Activated naive CD8-positive, alpha-beta T cell treated with anti-CD3 and anti-CD28 coated beads, Interleukin-2, amount 10 ng/mL, durations not matched to agents 7 days and 5 days (primary cell): ENCODE measurements around the gene SH3GLB2. TPM values are rescaled to one million over a fixed set of nuclear protein-coding genes. Genes with fewer than 3 reads are reported as not detected.
A peak's percentile ranks its signal among the peaks of the same experiment; 100 is the strongest.
"Not testable (repeated sequence)": the region's sequence is repeated elsewhere in the genome, so short reads cannot be mapped to it uniquely, and the experiment has no call there.

Experiments used
- ATAC-seq: fragments of 150-1000 bp; cut with Tn5 transposase; one replicate; pipeline ENCODE4 v1.10.0; 2021; ENCODE audit warnings: low read depth, moderate library complexity
- POLR2A ChIA-PET: fragments of 350-600 bp; sonication (Branson Sonifier 250); formaldehyde crosslinking; loops from one replicate; lab custom pipeline; 2021; ENCODE audit warnings: antibody characterized with exemption; lab: Charles Lee
- DNase-seq: peaks from one replicate; pipeline ENCODE4 v3.0.0; 2021
- H3K27ac Mint-ChIP-seq: one replicate; pipeline ENCODE4 v1.8.0; 2022; ENCODE audit warnings: mild to moderate bottlenecking, mixed read lengths
- H3K27me3 Mint-ChIP-seq: one replicate; pipeline ENCODE4 v1.8.0; 2022; ENCODE audit warnings: mild to moderate bottlenecking, moderate library complexity, mixed read lengths
- H3K36me3 Mint-ChIP-seq: one replicate; pipeline ENCODE4 v1.8.0; 2021; ENCODE audit warnings: mild to moderate bottlenecking, mixed read lengths
- H3K4me1 Mint-ChIP-seq: one replicate; pipeline ENCODE4 v1.8.0; 2021; ENCODE audit warnings: mixed read lengths
- H3K4me3 Mint-ChIP-seq: one replicate; pipeline ENCODE4 v1.8.0; 2022; ENCODE audit warnings: mild to moderate bottlenecking, moderate library complexity, mixed read lengths
- H3K9me3 Mint-ChIP-seq: one replicate; pipeline ENCODE4 v1.8.0; 2021; ENCODE audit warnings: mixed read lengths
- total RNA-seq, 2 experiments: library from RNA; stranded (reverse); gene quantifications; one replicate each; pipeline ENCODE4 v1.2.3, GENCODE V29; 2021

SH3GLB2 gene
- total RNA-seq, 2 experiments from 2014 or later: 98.7 to 104 TPM

DNA sequence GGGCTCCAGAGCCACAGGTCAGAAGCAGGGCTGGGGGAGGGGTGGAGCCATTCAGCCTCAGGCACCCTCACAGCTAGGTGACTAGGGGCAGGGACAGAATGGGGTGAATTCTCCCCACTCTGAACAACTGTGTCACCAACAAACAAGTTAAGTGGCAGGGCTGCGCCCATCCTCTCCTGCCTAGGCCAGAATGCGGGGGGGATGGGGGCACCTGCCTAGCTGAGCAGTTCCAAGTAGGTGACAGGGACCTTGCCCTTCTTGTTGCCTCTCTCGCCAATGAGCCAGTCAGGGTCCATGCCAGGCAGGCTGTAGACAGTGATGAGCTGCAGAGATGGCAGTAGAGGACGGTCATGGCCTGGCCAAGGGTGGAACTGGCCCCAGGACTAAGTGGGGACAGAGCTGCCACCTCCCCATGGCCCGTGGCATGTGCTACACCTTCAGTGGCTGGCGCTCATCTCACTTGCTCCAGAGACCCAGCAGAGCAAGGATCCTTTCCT lies 19.6 kb downstream of the SH3GLB2 start:
- no peaks in the 10 kb centered on the region for H3K9me3 Mint-ChIP-seq
- ATAC-seq: no peak
- H3K27ac Mint-ChIP-seq: no peak overlapping the region
- H3K27me3 Mint-ChIP-seq: no peaks in the 10 kb centered on the region
- no peak for DNase-seq
- POLR2A ChIA-PET: no interaction called here
- H3K4me1 Mint-ChIP-seq: peaks cover 3% of the 10 kb centered on the region
- H3K36me3 Mint-ChIP-seq: peaks cover 3% of the 10 kb centered on the region
- H3K4me3 Mint-ChIP-seq: no peak overlapping the region

DNA sequence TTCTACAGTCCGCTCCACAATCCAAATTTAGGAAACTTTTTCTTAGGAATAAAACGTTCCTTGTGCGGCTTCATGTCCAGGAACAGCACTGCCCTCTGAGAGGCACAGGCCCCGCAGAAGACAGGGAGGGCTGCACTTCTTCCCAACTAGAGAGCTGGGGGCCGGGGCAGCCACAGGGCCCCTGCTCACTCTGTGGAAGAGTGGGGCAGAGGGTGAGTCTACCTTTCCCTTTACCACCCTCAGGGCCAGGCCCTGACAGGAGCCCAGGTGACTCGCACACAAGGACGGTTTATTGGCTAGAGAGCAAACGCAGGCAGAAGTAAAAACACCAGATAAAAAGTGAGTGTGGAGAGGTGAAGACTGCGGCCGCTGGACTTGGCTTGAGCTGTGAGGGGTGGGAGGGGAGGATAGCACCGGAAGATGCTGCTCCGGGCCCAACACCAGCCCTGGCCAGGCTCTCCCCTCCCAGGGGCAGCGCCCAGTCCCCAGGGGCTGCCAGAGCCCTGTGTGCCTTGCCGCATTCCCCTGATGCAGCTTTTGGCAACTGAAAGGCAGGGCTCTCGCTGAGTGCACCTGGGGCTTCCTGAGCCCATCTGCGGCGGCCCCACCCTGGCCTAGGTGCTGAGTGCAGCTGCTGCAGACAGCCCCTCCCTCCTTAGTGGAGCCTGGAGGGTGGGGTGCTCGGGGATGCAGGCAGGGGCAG lies 20.2 kb downstream of the SH3GLB2 start:
- no peak overlapping the region for H3K27ac Mint-ChIP-seq
- ATAC-seq: no peak
- no peak for DNase-seq
- no peak overlapping the region for H3K4me3 Mint-ChIP-seq
- H3K4me1 Mint-ChIP-seq: peaks cover 3% of the 10 kb centered on the region
- H3K36me3 Mint-ChIP-seq: peaks cover 3% of the 10 kb centered on the region
- no peaks in the 10 kb centered on the region for H3K9me3 Mint-ChIP-seq
- POLR2A ChIA-PET: interaction anchor here (0.7 kb wide), 1 partner anchor 123 kb away, joined by 3 read pairs; no protein-coding TSS in a partner anchor
- H3K27me3 Mint-ChIP-seq: no peaks in the 10 kb centered on the region

DNA sequence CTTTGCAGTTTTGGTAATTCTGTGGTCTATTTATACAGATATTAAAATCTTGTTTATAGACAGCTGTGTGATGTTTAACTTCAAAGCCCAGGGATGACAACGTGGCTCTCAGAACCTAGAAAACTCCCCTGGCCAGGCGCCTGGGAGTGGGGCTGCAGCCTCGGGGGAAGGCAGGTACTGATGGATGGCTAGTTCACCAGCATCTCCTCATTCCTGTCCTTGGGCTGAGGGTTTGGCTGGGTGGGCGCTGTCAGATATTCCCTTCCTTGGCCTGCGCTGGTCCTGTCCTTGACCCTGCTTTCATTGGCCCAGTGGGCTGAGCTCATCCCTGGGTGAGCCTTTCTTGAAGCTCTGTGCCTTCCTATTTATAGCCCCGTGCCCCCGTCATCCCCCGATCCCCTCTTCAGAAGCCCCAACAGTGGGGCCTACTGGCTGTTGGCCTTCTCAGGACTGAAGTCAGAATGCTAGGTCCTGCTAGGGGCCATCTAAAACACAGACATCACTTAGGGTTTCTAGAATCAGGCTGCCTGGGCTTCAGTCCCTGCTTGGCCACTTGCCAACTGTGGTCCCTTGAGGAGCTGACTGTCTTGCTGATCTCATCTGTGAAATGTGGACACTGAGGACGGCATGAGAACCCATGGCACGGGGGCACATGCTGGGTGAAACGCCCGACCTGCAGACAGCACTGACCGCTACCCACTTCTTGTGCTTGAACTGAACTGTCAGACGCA lies 20.9 kb downstream of the SH3GLB2 start:
- POLR2A ChIA-PET: interaction anchor here (0.7 kb wide), 1 partner anchor 122 kb away, joined by 3 read pairs; no protein-coding TSS in a partner anchor
- Mint-ChIP-seq H3K36me3 (peaks cover 2% of the 10 kb centered on the region), H3K27me3 (no peaks in the 10 kb centered on the region), H3K27ac (no peak overlapping the region), H3K9me3 (no peaks in the 10 kb centered on the region), H3K4me1 (peaks cover 3% of the 10 kb centered on the region), H3K4me3 (no peak overlapping the region)
- ATAC-seq: no peak
- no peak for DNase-seq

DNA sequence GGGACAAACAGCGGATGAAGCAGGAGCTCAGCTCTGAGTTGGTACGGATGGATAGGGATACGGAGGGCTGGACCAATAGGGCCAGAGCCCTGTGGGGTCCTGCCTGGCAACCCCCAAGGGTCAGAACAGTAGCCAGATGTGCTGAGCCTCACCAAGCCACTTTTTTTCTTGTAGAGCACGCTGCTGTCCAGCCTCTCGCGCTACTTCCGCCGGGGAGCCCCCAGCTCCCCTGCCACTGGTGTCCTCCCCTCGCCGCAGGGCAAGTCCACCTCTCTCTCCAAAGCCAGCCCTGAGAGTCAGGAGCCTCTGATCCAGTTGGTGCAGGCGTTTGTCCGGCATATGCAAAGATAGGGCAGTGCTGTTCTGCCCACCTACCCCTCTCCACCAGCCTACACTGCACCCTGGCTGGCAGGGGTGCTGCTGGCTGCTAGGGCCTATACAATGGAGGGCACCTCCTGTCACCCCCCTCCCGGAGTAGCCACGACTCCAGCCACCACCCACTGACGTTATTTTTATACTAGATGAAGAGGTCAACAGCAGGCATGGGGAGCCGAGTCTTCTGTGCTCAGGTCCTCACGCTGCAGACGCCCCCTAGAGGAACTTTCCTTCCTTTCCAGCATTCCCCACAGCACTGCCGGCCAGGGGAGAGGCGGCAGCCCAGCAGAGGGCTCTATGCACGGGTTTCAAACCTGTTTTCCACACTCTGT lies 21.6 kb downstream of the SH3GLB2 start:
- no peak for DNase-seq
- H3K36me3 Mint-ChIP-seq: peaks cover 2% of the 10 kb centered on the region
- POLR2A ChIA-PET: no interaction called here

DNA sequence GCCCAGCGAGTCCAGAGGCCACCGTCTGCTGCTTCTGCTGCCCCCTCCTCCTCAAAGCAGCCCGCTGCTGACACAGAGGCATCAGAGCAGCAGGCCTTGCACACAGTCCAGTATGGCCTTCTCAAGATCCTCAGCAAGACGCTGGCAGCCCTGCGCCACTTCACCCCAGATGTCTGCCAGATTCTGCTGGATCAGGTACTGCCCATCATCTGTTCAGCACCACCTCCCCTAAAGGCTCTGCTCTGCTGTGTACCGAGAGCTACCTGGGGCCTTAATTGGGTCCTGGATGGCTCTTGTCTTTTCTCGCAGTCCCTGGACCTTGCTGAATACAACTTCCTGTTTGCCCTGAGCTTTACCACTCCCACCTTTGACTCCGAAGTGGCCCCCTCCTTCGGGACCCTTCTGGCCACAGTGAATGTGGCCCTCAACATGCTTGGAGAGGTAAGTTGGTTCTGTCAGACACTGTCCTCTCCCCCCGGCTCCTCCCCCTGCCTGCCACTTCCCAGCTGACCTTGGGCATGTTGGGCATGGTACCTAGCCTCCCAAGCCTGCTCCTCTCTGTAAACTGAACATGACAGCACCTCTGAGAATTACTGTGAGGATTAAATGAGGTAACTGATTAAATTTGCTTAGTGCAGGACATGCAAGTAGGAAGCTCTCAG lies 22.7 kb downstream of the SH3GLB2 start:
- POLR2A ChIA-PET: interaction anchor here (0.6 to 0.7 kb wide), 2 partner anchors 12 to 17 kb away, joined by 3 to 6 read pairs; no protein-coding TSS in a partner anchor
- peak overlapping the region; percentile 18 for H3K27ac Mint-ChIP-seq

More for the DNA sequence above, 21.6 kb downstream of the SH3GLB2 start:
- Mint-ChIP-seq H3K4me3 (no peak overlapping the region), H3K27ac (peak overlapping the region; percentile 64), H3K4me1 (peaks cover 3% of the 10 kb centered on the region), H3K9me3 (no peaks in the 10 kb centered on the region), H3K27me3 (no peaks in the 10 kb centered on the region)
- ATAC-seq: peak; percentile 75

DNA sequence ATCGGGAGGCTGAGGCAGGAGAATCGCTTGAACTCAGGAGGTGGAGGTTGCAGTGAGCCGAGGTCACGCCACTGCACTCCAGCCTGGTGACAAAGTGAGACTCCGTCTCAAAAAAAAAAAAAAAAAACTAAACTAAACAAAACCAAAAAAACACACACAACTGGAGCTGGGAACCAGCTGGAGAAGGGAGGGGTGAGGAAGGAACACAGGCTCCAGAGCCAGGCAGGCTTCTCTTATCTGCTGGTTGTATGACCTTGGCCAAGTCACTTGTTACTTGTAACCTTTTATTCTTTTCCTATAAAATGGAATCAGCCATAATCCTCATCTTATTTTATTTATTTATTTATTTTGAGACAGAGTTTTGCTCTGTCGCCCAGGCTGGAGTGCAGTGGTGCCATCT lies 24.0 kb downstream of the SH3GLB2 start:
- POLR2A ChIA-PET: interaction anchor here (0.6 to 0.7 kb wide), 3 partner anchors 14 to 77 kb away, joined by 3 to 4 read pairs (median 3); partner anchors contain the start of gene DOLPP1
- H3K27ac Mint-ChIP-seq, H3K4me3 Mint-ChIP-seq, DNase-seq, H3K27me3 Mint-ChIP-seq, H3K36me3 Mint-ChIP-seq, ATAC-seq, H3K4me1 Mint-ChIP-seq, H3K9me3 Mint-ChIP-seq: not testable (repeated sequence)

More for the DNA sequence above, 22.7 kb downstream of the SH3GLB2 start:
- no peak for ATAC-seq
- Mint-ChIP-seq H3K9me3 (no peaks in the 10 kb centered on the region), H3K36me3 (peaks cover 6% of the 10 kb centered on the region), H3K27me3 (no peaks in the 10 kb centered on the region), H3K4me3 (no peak overlapping the region), H3K4me1 (peaks cover 3% of the 10 kb centered on the region)
- DNase-seq: no peak

DNA sequence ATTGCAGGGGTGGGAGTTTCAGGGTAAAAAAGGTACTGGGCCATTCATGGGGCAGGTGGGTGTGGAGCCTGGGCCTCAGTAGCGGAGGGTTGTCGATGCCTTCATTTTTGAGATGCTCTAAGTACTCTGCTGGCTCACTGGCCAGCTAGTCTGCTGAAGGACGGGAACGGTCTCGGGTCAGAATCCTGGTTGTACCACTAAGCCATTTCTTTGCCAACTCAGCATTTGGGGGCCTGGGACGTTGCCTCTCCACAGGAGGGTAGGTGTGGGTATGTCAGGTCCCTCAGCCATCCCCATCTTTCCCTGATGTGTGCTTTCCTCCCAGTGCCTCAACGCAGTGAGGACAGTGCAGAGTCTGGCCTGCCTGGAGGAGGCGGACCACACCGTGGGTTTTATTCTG lies 25.1 kb downstream of the SH3GLB2 start:
- ATAC-seq (no peak), DNase-seq (no peak)
- POLR2A ChIA-PET: no interaction called here
- Mint-ChIP-seq H3K36me3 (peaks cover 8% of the 10 kb centered on the region), H3K4me3 (no peak overlapping the region), H3K27me3 (no peaks in the 10 kb centered on the region), H3K9me3 (no peaks in the 10 kb centered on the region), H3K4me1 (peaks cover 3% of the 10 kb centered on the region), H3K27ac (no peak overlapping the region)

DNA sequence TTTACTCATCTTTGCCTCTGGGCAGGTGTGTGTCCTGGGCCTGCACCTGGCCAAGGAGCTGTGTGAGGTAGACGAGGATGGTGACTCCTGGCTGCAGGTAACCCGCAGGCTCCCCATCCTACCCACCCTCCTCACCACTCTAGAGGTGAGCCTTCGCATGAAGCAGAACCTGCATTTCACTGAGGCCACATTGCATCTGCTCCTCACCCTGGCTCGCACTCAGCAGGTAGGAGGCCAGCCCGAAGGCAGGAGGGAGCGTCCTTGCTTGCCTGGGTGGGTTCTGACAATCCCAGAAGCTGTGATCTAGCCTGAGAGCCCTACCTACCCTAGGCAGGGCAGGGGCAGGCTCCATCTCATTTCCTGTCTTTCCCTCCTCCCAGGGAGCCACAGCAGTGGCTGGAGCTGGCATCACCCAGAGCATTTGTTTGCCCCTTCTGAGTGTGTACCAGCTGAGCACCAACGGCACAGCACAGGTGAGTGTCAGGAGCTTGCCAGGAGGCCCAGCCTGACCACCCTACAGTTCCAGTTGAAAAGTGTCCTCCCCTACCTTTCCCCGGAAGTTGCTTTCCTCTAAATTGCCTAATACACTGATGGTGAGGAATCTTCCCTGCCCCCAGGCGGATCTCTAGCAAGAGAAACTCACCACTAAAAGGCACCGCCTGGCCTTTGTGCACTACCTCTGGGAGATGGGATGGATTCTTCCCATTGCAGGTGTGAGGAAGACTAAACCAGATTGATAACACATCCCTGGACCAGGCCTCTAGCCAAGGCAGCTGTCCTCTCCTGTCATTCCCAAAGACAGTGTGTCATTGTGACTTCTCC lies 26.4 kb downstream of the SH3GLB2 start:
- POLR2A ChIA-PET: no interaction called here
- Mint-ChIP-seq H3K4me3 (no peak overlapping the region), H3K27ac (peak overlapping the region; percentile 9), H3K4me1 (peaks cover 3% of the 10 kb centered on the region), H3K27me3 (no peaks in the 10 kb centered on the region), H3K9me3 (no peaks in the 10 kb centered on the region), H3K36me3 (peaks cover 14% of the 10 kb centered on the region)
- ATAC-seq (no peak), DNase-seq (no peak)

DNA sequence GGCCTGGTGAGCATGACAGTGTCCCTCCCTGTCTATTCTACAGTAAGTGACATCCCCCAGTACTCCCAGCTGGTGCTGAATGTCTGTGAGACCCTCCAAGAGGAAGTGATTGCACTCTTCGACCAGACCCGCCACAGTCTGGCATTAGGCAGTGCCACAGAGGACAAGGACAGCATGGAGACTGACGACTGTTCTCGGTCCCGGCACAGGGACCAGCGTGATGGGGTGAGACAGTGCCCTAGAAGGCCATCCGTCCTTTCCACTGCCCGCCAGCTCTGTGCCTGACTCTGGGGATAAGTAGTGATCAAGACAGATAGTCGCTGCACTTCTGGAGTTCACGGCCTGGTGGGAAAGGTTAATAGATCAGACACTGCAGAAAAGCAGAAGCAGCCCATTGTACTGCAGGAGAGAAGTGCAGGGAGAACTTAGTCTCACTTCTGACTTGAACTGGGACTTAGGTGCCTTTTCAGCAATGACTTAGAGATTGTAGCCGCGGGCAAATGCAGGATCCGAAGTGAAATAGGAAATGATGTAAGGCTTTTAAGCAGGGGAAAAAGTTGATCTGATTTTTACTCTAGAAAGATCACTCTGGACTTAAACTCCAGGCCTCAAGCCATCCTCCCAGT lies 28.4 kb downstream of the SH3GLB2 start:
- peaks cover 30% of the 10 kb centered on the region for H3K36me3 Mint-ChIP-seq
- peak overlapping the region; percentile 62 for H3K27ac Mint-ChIP-seq
- POLR2A ChIA-PET: no interaction called here
- ATAC-seq: no peak
- no peaks in the 10 kb centered on the region for H3K4me1 Mint-ChIP-seq
- no peak overlapping the region for H3K4me3 Mint-ChIP-seq
- no peaks in the 10 kb centered on the region for H3K27me3 Mint-ChIP-seq
- no peak for DNase-seq
- H3K9me3 Mint-ChIP-seq: no peaks in the 10 kb centered on the region

DNA sequence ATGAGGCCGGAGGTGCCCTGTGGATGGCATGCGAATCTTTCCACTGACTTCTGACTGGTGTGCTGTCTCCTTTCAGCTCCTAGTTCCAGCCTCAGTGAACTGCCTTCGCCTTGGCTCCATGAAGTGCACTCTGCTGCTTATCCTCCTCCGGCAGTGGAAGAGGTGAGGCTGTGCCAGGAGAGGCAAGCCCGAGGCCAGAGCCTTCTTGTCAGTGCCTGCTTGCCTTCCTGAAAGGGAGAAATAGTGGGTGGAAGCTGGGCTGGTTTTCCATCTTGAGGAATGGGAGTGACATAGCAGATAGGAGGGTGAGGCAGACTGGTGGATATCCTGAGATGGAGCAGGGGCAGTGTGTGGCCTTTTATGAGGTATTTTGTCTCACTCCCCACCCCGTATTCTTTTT lies 29.7 kb downstream of the SH3GLB2 start:
- POLR2A ChIA-PET: interaction anchor here (0.6 kb wide), 1 partner anchor 98 kb away, joined by 4 read pairs; no protein-coding TSS in a partner anchor
- H3K27ac Mint-ChIP-seq: no peak overlapping the region
- H3K4me1 Mint-ChIP-seq: no peaks in the 10 kb centered on the region
- no peaks in the 10 kb centered on the region for H3K9me3 Mint-ChIP-seq
- H3K36me3 Mint-ChIP-seq: peaks cover 36% of the 10 kb centered on the region
- H3K27me3 Mint-ChIP-seq: no peaks in the 10 kb centered on the region
- no peak for DNase-seq
- no peak overlapping the region for H3K4me3 Mint-ChIP-seq
- ATAC-seq: no peak

DNA sequence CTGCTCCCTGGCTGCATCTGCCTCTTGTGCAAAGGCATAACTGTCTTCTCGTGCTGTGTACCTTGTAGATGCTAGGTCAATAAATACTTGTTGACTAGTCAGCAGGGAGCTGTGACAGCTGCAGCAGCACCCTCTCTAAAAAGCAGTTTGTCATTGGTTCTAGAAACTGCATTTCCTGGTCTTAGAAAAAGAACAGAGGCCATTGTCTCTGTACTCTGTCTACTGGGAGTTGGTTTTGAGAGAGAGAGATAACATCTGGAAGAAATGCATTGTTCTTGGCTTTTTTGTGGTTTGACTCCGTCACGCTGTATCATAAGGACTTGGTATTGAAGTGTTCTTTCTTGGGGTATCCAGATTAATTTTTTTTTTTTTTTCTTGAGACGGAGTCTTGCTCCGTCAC lies 32.3 kb downstream of the SH3GLB2 start:
- DNase-seq (no peak), ATAC-seq (no peak)
- Mint-ChIP-seq H3K4me1 (no peaks in the 10 kb centered on the region), H3K36me3 (peaks cover 35% of the 10 kb centered on the region), H3K27me3 (no peaks in the 10 kb centered on the region), H3K9me3 (no peaks in the 10 kb centered on the region), H3K27ac (no peak overlapping the region), H3K4me3 (no peak overlapping the region)
- POLR2A ChIA-PET: no interaction called here

DNA sequence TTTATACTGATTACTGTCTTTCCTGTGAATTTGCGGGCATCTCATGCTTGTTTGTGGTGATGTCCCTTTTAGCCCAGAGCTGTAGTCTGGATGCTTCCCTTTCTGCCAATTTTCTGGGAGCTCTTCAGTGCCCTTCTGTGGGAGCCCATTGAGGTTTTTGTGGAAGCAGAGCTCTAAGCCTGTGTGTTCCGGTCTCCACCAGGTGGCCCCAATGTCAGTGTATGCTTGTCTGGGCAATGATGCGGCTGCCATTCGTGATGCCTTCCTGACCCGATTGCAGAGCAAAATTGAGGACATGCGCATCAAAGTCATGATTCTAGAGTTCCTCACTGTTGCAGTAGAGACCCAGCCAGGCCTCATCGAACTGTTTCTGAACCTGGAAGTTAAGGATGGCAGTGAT lies 35.1 kb downstream of the SH3GLB2 start:
- ATAC-seq: no peak
- no peak overlapping the region for H3K27ac Mint-ChIP-seq
- POLR2A ChIA-PET: no interaction called here
- H3K27me3 Mint-ChIP-seq: no peaks in the 10 kb centered on the region
- peaks cover 35% of the 10 kb centered on the region for H3K36me3 Mint-ChIP-seq
- no peaks in the 10 kb centered on the region for H3K9me3 Mint-ChIP-seq
- no peak overlapping the region for H3K4me3 Mint-ChIP-seq
- DNase-seq: no peak
- H3K4me1 Mint-ChIP-seq: no peaks in the 10 kb centered on the region
